C4-2B (cell line): Measurements from ENCODE around the gene HOXA2.

ENCODE experiments used
- CTCF ChIP-seq: fragments of 450-650 bp; conservative IDR thresholded peaks from 2 replicates; pipeline ENCODE4 v1.5.1; 2017; ENCODE audit warnings: mild to moderate bottlenecking
- ZFX ChIP-seq: fragments of 450-650 bp; IDR thresholded peaks from 2 replicates; pipeline ENCODE4 v1.6.1; 2017

- TF ChIP-seq CTCF, result no peak
- TF ChIP-seq ZFX, result no peak
Measured at GRCh38 chr7:27079234-27079975, 23.1 kb downstream of the HOXA2 start.
